ENCODE data around the gene SCUBE1. TPM values are rescaled to one million over a fixed set of nuclear protein-coding genes. Genes with fewer than 3 reads are reported as not detected.

The SCUBE1 gene
- total RNA-seq, 3 donors from 2014 or later = 0.48 to 0.98 (median 0.88) TPM

- TF ChIP-seq CTCF (IDR thresholded peaks at IDR 0.05) (no peak), POLR2AphosphoS5 (IDR thresholded peaks at IDR 0.05) (no peak), POLR2A (IDR thresholded peaks at IDR 0.05) (no peak)
- peak within 1 kb of the TSS; percentile 80 to 93 for H3K27ac ChIP-seq
- no peaks in the 10 kb centered on the region for H3K36me3 ChIP-seq
- no peaks in the 10 kb centered on the region for H3K4me1 ChIP-seq
- H3K9me3 ChIP-seq = no peaks in the 10 kb centered on the region
- intact Hi-C loops (cut with DNase I; ENCODE audit: low total_unique reads) = loop anchor here (10.0 kb wide), 1 partner anchor 1213 kb away; no protein-coding TSS in a partner anchor
- H3K4me3 ChIP-seq = peak within 1 kb of the TSS; percentile 88 to 93 (median 89)
- peak; percentile 62 to 78 for DNase-seq (ENCODE audit: low spot score in 2 of 2)
- H3K27me3 ChIP-seq = no peaks in the 10 kb centered on the region
Observed at GRCh38 chr22:43151251-43152002, 191.7 kb downstream of the SCUBE1 start, which contains the start of gene TSPO. Gene TSPO (plus strand): TSS chr22:43151559. CDS start chr22:43159239, 7,680 bp downstream.

GRCh38 chr22:43150731-43151206, 192.4 kb downstream of the SCUBE1 start:
- intact Hi-C loops (cut with DNase I; ENCODE audit: low total_unique reads) = loop anchor here (10.0 kb wide), 1 partner anchor 1214 kb away; no protein-coding TSS in a partner anchor
- H3K36me3 ChIP-seq = no peaks in the 10 kb centered on the region
- no peak for TF ChIP-seq POLR2AphosphoS5 (IDR thresholded peaks at IDR 0.05)
- no peak for TF ChIP-seq CTCF (IDR thresholded peaks at IDR 0.05)
- TF ChIP-seq POLR2A (IDR thresholded peaks at IDR 0.05) = no peak
- H3K9me3 ChIP-seq = no peaks in the 10 kb centered on the region
- no peaks in the 10 kb centered on the region for H3K4me1 ChIP-seq
- no peaks in the 10 kb centered on the region for H3K27me3 ChIP-seq
- peak overlapping the region; percentile 88 to 93 (median 89) for H3K4me3 ChIP-seq
- no peak for DNase-seq (ENCODE audit: low spot score in 2 of 2)
- peak overlapping the region; percentile 80 to 93 for H3K27ac ChIP-seq

GRCh38 chr22:43148581-43148980, 194.6 kb downstream of the SCUBE1 start:
- Histone ChIP-seq H3K27ac (no peak overlapping the region), H3K4me1 (no peaks in the 10 kb centered on the region), H3K9me3 (no peaks in the 10 kb centered on the region), H3K36me3 (no peaks in the 10 kb centered on the region), H3K4me3 (no peak overlapping the region), H3K27me3 (no peaks in the 10 kb centered on the region)
- no peak for TF ChIP-seq CTCF (IDR thresholded peaks at IDR 0.05)
- no peak for TF ChIP-seq POLR2AphosphoS5 (IDR thresholded peaks at IDR 0.05)
- DNase-seq (ENCODE audit: low spot score in 2 of 2) = no peak
- intact Hi-C loops (cut with DNase I; ENCODE audit: low total_unique reads) = no loop called here

- TF ChIP-seq POLR2AphosphoS5 (IDR thresholded peaks at IDR 0.05) = no peak
- no peak for TF ChIP-seq POLR2A (IDR thresholded peaks at IDR 0.05)
- TF ChIP-seq CTCF (IDR thresholded peaks at IDR 0.05) = no peak
- H3K9me3 ChIP-seq = no peaks in the 10 kb centered on the region
- H3K36me3 ChIP-seq = no peaks in the 10 kb centered on the region
- intact Hi-C loops (cut with DNase I; ENCODE audit: low total_unique reads) = no loop called here
- H3K27ac ChIP-seq = no peak overlapping the region
- H3K4me1 ChIP-seq = no peaks in the 10 kb centered on the region
- no peaks in the 10 kb centered on the region for H3K27me3 ChIP-seq
- H3K4me3 ChIP-seq = no peak overlapping the region
- no peak for DNase-seq (ENCODE audit: low spot score in 2 of 2)
Observed at GRCh38 chr22:43147821-43148220, 195.4 kb downstream of the SCUBE1 start.

Other genes starting within 250 kb of the SCUBE1 start
- gene BIK, start 232.6 kb downstream of the SCUBE1 start, total RNA-seq = 10 to 100 TPM in 2 of 3 donors, not detected in 1; 22.6 to 25.0 TPM
- gene MCAT, start 200.0 kb downstream of the SCUBE1 start, total RNA-seq = 10 to 100 TPM; 18.6 to 31.1 (median 26.2) TPM
- gene TSPO, start 191.8 kb downstream of the SCUBE1 start, total RNA-seq = 100 to 1,000 TPM; 250 to 468 (median 284) TPM
- gene TTLL12, start 156.2 kb downstream of the SCUBE1 start, total RNA-seq = 10 to 100 TPM; 25.9 to 36.0 (median 31.4) TPM
- under 1 TPM in 1 of 3 donors, not detected in 2; 0.29 TPM for gene MPPED1, start 68.6 kb upstream of the SCUBE1 start, total RNA-seq